ENCODE measurements around the gene GFI1B.

- no peak for TF ChIP-seq CTCF (IDR thresholded peaks at IDR 0.05)
- TF ChIP-seq POLR2A (IDR thresholded peaks at IDR 0.05): no peak
Observed at GRCh38 chr9:132949709-132950108, 28.8 kb upstream of the GFI1B start.

Data from lower leg skin (tissue), 3 donors.